ENCODE results near the gene KCNH1. TPM values are rescaled to one million over a fixed set of nuclear protein-coding genes. Genes with fewer than 3 reads are reported as not detected.

KCNH1 gene
- total and polyA plus RNA-seq, 9 of the 15 experiments (the other 6 are each of a cell fraction or from before 2014, with no cell fraction given), result not detected

- H3K9ac ChIP-seq (ENCODE audit: insufficient read depth in 1 of 2, low read depth in 2 of 2, low read length in 2 of 2), result no peak overlapping the region
- no peaks in the 10 kb centered on the region for H3K4me1 ChIP-seq (replicated peaks in 1 of 2; ENCODE audit: control insufficient read depth in 2 of 2, insufficient read depth in 2 of 2, low read length in 2 of 2)
- H3K36me3 ChIP-seq (ENCODE audit: control insufficient read depth, insufficient read depth, low read length), result no peaks in the 10 kb centered on the region
- no peak for DNase-seq (ENCODE audit: extremely low read depth in 1 of 4, low spot score in 3 of 4)
- H3K9me3 ChIP-seq (replicated peaks; ENCODE audit: control insufficient read depth, insufficient read depth, low read depth, low read length), result peaks cover 4% of the 10 kb centered on the region
- 3% methylated on average over 6 of the region's 6 CpGs for WGBS (ENCODE audit: insufficient coverage, low coverage, missing lambda C conversion rate)
- intact Hi-C loops (cut with micrococcal nuclease), result no loop called here
- H3K79me2 ChIP-seq (ENCODE audit: control insufficient read depth, insufficient read depth, low read length), result no peaks in the 10 kb centered on the region
- no TSS peak for BruUV-seq (replicated peaks)
- peak; percentile 92 for FAIRE-seq
- no peaks in the 10 kb centered on the region for H3K9me1 ChIP-seq (ENCODE audit: control insufficient read depth, insufficient read depth, low read length)
- ATAC-seq, result no peak
- H3K4me2 ChIP-seq (ENCODE audit: insufficient read depth, low read length), result no peak overlapping the region
- ChIA-PET CTCF (ENCODE audit: low intra/inter-chr PET ratio) (no interaction called here), POLR2A (no interaction called here)
- TF ChIP-seq PPARD (CRISPR knock-in tag; IDR thresholded peaks at IDR 0.05), result no peak
- no peak for TF ChIP-seq ZNF184 (CRISPR knock-in tag; IDR thresholded peaks at IDR 0.05)
- H4K20me1 ChIP-seq (replicated peaks; ENCODE audit: control insufficient read depth, insufficient read depth, low read length), result no peaks in the 10 kb centered on the region
- H3K27me3 ChIP-seq (ENCODE audit: control insufficient read depth in 2 of 2, insufficient read depth in 2 of 2, low read length in 2 of 2), result no peaks in the 10 kb centered on the region; a peak in 1 of 5 replicates
- H2AFZ ChIP-seq (ENCODE audit: low read depth, low read length), result no peak overlapping the region
- no peak overlapping the region for H3K4me3 ChIP-seq
- H3K27ac ChIP-seq (ENCODE audit: extremely low read depth, low read depth, low read length), result no peak overlapping the region
- in situ Hi-C loops (cut with MboI), result no loop called here
Measured at GRCh38 chr1:210653771-210654170, 480.2 kb downstream of the KCNH1 start.

GRCh38 chr1:210652329-210652954 is 481.5 kb downstream of the KCNH1 start:
- H3K9me1 ChIP-seq (ENCODE audit: control insufficient read depth, insufficient read depth, low read length), result no peaks in the 10 kb centered on the region
- FAIRE-seq (no peak), ATAC-seq (no peak), DNase-seq (ENCODE audit: extremely low read depth in 1 of 4, low spot score in 3 of 4) (no peak)
- ChIA-PET POLR2A (no interaction called here), CTCF (ENCODE audit: low intra/inter-chr PET ratio) (no interaction called here)
- H3K4me1 ChIP-seq (replicated peaks in 1 of 2; ENCODE audit: control insufficient read depth in 2 of 2, insufficient read depth in 2 of 2, low read length in 2 of 2), result no peaks in the 10 kb centered on the region
- no peaks in the 10 kb centered on the region for H4K20me1 ChIP-seq (replicated peaks; ENCODE audit: control insufficient read depth, insufficient read depth, low read length)
- no peaks in the 10 kb centered on the region for H3K36me3 ChIP-seq (ENCODE audit: control insufficient read depth, insufficient read depth, low read length)
- H3K9ac ChIP-seq (ENCODE audit: insufficient read depth in 1 of 2, low read depth in 2 of 2, low read length in 2 of 2), result no peak overlapping the region
- no peaks in the 10 kb centered on the region for H3K79me2 ChIP-seq (ENCODE audit: control insufficient read depth, insufficient read depth, low read length)
- in situ Hi-C loops (cut with MboI) (no loop called here), intact Hi-C loops (cut with micrococcal nuclease) (no loop called here)
- no peaks in the 10 kb centered on the region; a peak in 1 of 5 replicates for H3K27me3 ChIP-seq (ENCODE audit: control insufficient read depth in 2 of 2, insufficient read depth in 2 of 2, low read length in 2 of 2)
- no peak overlapping the region for H3K4me3 ChIP-seq
- peaks cover 4% of the 10 kb centered on the region for H3K9me3 ChIP-seq (replicated peaks; ENCODE audit: control insufficient read depth, insufficient read depth, low read depth, low read length)
- H3K27ac ChIP-seq (ENCODE audit: extremely low read depth, low read depth, low read length), result no peak overlapping the region
- 0% methylated on average over 7 of the region's 7 CpGs for WGBS (ENCODE audit: insufficient coverage, low coverage, missing lambda C conversion rate)
- BruUV-seq (replicated peaks), result no TSS peak
- H3K4me2 ChIP-seq (ENCODE audit: insufficient read depth, low read length), result no peak overlapping the region
- H2AFZ ChIP-seq (ENCODE audit: low read depth, low read length), result no peak overlapping the region
- TF ChIP-seq SIRT6 (IDR thresholded peaks at IDR 0.05; ENCODE audit: low read depth, low read length) (no peak), ZNF280B (CRISPR knock-in tag; IDR thresholded peaks at IDR 0.05) (no peak), TFAM (CRISPR knock-in tag; conservative IDR thresholded peaks at IDR 0.05) (no peak), ETS2 (tag; IDR thresholded peaks at IDR 0.05; ENCODE audit: borderline replicate concordance, poor library complexity, severe bottlenecking) (no peak), FOXA3 (CRISPR knock-in tag; conservative IDR thresholded peaks at IDR 0.05 in 1 of 2, IDR thresholded peaks at IDR 0.05 in 1 of 2) (no peak), ZNF77 (CRISPR knock-in tag; IDR thresholded peaks at IDR 0.05) (no peak), POLR2G (IDR thresholded peaks at IDR 0.05; ENCODE audit: low read depth, low read length) (no peak), KHSRP (IDR thresholded peaks at IDR 0.05) (no peak), ZFX (CRISPR knock-in tag; IDR thresholded peaks at IDR 0.05) (no peak), ZNF212 (CRISPR knock-in tag; IDR thresholded peaks at IDR 0.05) (no peak), THAP12 (CRISPR knock-in tag; IDR thresholded peaks at IDR 0.05) (no peak)
